Breast epithelium (tissue), 4 donors: Measurements from ENCODE around the gene RAP2C. TPM values are rescaled to one million over a fixed set of nuclear protein-coding genes. Genes with fewer than 3 reads are reported as not detected.

Source experiments
- DNase-seq, 2 donors: peaks; one replicate each; pipeline ENCODE4 v3.0.0-alpha.2; 2019; ENCODE audit warnings: low spot score in 2 of 2
- H3K27ac ChIP-seq, 2 donors: fragments of 200-600 bp; sonication (generic) in 1 of 2; one replicate each; pipeline ENCODE4 v1.5.1; 2016 to 2019; ENCODE audit warnings: mild to moderate bottlenecking in 1 of 2
- H3K27me3 ChIP-seq, 2 donors: fragments of 200-600 bp; sonication (generic) in 1 of 2; one replicate each; pipeline versions ENCODE4 v1.5.1 to v1.6.0; 2017 to 2019; ENCODE audit warnings: control low read depth in 1 of 2, mild to moderate bottlenecking in 1 of 2
- H3K36me3 ChIP-seq: fragments of 200-600 bp; one replicate; pipeline ENCODE4 v1.5.1; 2019
- H3K4me1 ChIP-seq, 2 donors: fragments of 200-600 bp; sonication (generic); one replicate each; pipeline ENCODE4 v1.5.1; 2016 to 2019; ENCODE audit warnings: control low read depth in 1 of 2
- H3K4me3 ChIP-seq, 3 donors: fragments of 200-600 bp; sonication (generic); 1 replicate in 2 of 3; 2 replicates in 1 of 3; pipeline ENCODE4 v1.5.1; 2016 to 2019; ENCODE audit warnings: mild to moderate bottlenecking in 3 of 3, moderate library complexity in 2 of 3
- H3K9me3 ChIP-seq, 2 donors: fragments of 200-600 bp; sonication (generic) in 1 of 2; one replicate each; pipeline ENCODE4 v1.5.1; 2016 to 2019; ENCODE audit warnings: control low read depth in 1 of 2
- CTCF ChIP-seq, 3 donors: fragments of 450-650 bp; IDR thresholded peaks; one replicate each; pipeline ENCODE4 v1.5.1; 2016 to 2017; ENCODE audit warnings: antibody characterized with exemption in 3 of 3, mild to moderate bottlenecking in 3 of 3, moderate library complexity in 3 of 3
- POLR2A ChIP-seq: fragments of 450-650 bp; IDR thresholded peaks from one replicate; pipeline ENCODE4 v1.6.1; 2016; ENCODE audit warnings: antibody characterized with exemption, mild to moderate bottlenecking, moderate library complexity
- POLR2AphosphoS5 ChIP-seq, 3 donors: sonication (generic); formaldehyde crosslinking; IDR thresholded peaks; one replicate each; pipeline ENCODE4 v1.6.1; 2017; ENCODE audit warnings: antibody characterized with exemption in 3 of 3
- intact Hi-C: fragments of 100-400 bp; cut with DNase I; formaldehyde crosslinking; loops from one replicate; pipeline ENCODE4 v1.15.1; 2023; ENCODE audit warnings: low total_unique reads
- total RNA-seq, 3 donors: library from RNA; depleted of rRNA; stranded (reverse); fragments of >200 nt; gene quantifications; one replicate each; pipeline ENCODE4 v1.1.0, GENCODE V29; 2016

The RAP2C gene
- total RNA-seq, 3 donors from 2014 or later: 14.1 to 22.1 (median 18.0) TPM

- Histone ChIP-seq H3K4me1 (no peaks in the 10 kb centered on the region), H3K27ac (no peak overlapping the region), H3K4me3 (no peak overlapping the region), H3K36me3 (no peaks in the 10 kb centered on the region), H3K9me3 (no peaks in the 10 kb centered on the region), H3K27me3 (peaks cover 0 to 35% of the 10 kb centered on the region in 2 donors)
- DNase-seq: no peak
- intact Hi-C loops: no loop called here
- TF ChIP-seq POLR2AphosphoS5 (IDR thresholded peaks at IDR 0.05) (no peak), CTCF (IDR thresholded peaks at IDR 0.05) (no peak), POLR2A (no peak)
Measured at GRCh38 chrX:132257116-132257515, 37.9 kb upstream of the RAP2C start.

DNA sequence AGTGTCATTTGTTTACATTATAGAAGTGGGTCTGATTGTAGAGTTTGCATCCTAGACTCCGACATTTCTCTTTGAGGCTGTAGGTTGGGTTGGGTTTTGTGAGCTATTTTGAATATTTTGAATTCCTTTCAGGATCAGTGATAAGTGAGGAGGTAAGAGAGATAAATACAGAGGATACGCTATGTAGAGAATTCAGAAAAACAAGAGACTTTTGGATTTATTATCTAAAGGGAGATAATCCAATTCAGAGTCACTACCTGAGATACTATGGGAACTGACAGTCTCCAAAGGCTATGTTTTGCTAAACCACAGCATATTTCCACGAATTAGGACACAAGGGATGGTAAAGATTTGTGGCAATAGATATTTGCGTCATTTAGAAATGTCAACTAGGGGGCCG lies 16.9 kb upstream of the RAP2C start:
- Histone ChIP-seq H3K36me3 (no peaks in the 10 kb centered on the region), H3K4me1 (no peaks in the 10 kb centered on the region), H3K9me3 (no peaks in the 10 kb centered on the region), H3K4me3 (no peak overlapping the region), H3K27me3 (peaks cover 0 to 25% of the 10 kb centered on the region in 2 donors), H3K27ac (no peak overlapping the region)
- DNase-seq: no peak
- intact Hi-C loops: no loop called here
- TF ChIP-seq POLR2A (no peak), CTCF (IDR thresholded peaks at IDR 0.05) (no peak), POLR2AphosphoS5 (IDR thresholded peaks at IDR 0.05) (no peak)

DNA sequence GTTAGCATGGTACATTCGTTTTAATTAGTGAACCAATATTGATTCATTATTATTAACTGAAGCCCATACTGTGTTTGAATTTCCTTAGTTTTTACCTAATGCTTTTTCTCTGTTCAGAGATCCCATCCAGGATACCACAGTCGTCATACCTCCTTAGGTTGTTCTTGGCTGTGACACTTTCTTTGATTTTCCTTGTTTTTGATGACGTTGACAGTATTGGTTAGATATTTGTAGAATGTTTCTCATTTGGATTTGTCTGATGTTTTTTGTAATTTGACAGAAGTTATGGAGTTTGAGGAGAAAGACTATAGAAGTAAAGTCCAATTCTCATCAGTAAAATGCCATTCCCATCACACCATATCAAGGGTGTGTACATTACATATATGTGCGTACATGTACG lies 16.2 kb upstream of the RAP2C start:
- intact Hi-C loops: no loop called here

GRCh38 chrX:132231587-132231986 lies 12.3 kb upstream of the RAP2C start:
- Histone ChIP-seq H3K4me3 (no peak overlapping the region), H3K27ac (no peak overlapping the region), H3K36me3 (no peaks in the 10 kb centered on the region), H3K9me3 (no peaks in the 10 kb centered on the region), H3K4me1 (no peaks in the 10 kb centered on the region), H3K27me3 (peaks cover 0 to 16% of the 10 kb centered on the region in 2 donors)
- TF ChIP-seq POLR2AphosphoS5 (IDR thresholded peaks at IDR 0.05): no peak
- TF ChIP-seq POLR2A: no peak
- TF ChIP-seq CTCF (IDR thresholded peaks at IDR 0.05): no peak
- intact Hi-C loops: no loop called here
- DNase-seq: no peak

More for the DNA sequence above, 16.2 kb upstream of the RAP2C start:
- no peaks in the 10 kb centered on the region for H3K9me3 ChIP-seq
- H3K4me3 ChIP-seq: no peak overlapping the region
- peaks cover 0 to 25% of the 10 kb centered on the region in 2 donors for H3K27me3 ChIP-seq
- H3K4me1 ChIP-seq: no peaks in the 10 kb centered on the region
- DNase-seq: no peak
- no peak overlapping the region for H3K27ac ChIP-seq
- no peak for TF ChIP-seq POLR2A
- no peak for TF ChIP-seq CTCF (IDR thresholded peaks at IDR 0.05)
- TF ChIP-seq POLR2AphosphoS5 (IDR thresholded peaks at IDR 0.05): no peak
- no peaks in the 10 kb centered on the region for H3K36me3 ChIP-seq

DNA sequence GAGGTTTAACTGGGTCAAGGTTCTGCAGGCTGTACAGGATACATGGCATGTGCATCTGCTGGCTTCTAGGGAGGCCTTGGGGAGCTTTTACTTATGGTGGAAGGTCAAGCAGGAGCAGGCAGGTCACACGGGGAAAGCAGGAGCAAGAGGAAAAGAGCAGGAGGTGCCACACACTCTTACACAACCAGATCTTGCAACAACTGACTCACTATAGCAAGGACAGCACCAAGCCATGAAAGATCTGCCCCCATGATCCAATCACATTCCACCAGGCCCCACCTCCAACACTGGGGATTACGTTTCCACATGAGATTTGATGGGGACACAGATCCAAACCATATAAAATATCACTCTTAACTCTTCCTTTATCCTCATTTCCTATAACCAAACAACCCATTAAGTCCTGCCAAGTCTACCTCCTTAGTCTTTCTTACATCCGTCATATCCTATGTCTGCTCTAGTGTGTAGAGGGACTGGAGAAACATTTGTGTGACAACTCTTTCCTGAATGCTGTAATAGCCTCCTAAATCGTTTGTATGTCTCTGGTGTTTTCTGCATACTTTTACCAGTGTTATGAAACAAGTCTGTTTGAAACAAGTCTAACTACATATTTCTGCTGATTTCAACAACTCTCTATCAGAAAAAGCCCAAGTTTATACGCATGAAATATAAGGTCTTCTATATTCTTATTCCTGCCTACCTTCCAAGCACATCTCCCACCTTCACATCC lies 8.3 kb upstream of the RAP2C start:
- no peaks in the 10 kb centered on the region for H3K9me3 ChIP-seq
- H3K27ac ChIP-seq: no peak overlapping the region
- TF ChIP-seq POLR2A: no peak
- no peak for TF ChIP-seq POLR2AphosphoS5 (IDR thresholded peaks at IDR 0.05)
- no peak for TF ChIP-seq CTCF (IDR thresholded peaks at IDR 0.05)
- peaks cover 0 to 21% of the 10 kb centered on the region in 2 donors for H3K27me3 ChIP-seq
- intact Hi-C loops: no loop called here
- no peaks in the 10 kb centered on the region for H3K36me3 ChIP-seq
- H3K4me3 ChIP-seq: no peak overlapping the region
- H3K4me1 ChIP-seq: no peaks in the 10 kb centered on the region
- no peak for DNase-seq
